PC-3 (cell line): ENCODE data around the gene REEP3. TPM values are rescaled to one million over a fixed set of nuclear protein-coding genes. Genes with fewer than 3 reads are reported as not detected.
A peak's percentile ranks its signal among the peaks of the same experiment; 100 is the strongest.

Experiments
- ATAC-seq: fragments of 200-7000 bp; cut with Tn5 transposase; 2 replicates; pipeline ENCODE4 v1.9.1; 2020; ENCODE audit warnings: mild to moderate bottlenecking, moderate library complexity
- BruUV-seq: library from RNA; stranded (reverse); fragments of 400-500 nt; replicated peaks from 2 replicates; lab custom pipeline; 2021; lab: Mats Ljungman, UMichigan
- CTCF ChIA-PET: fragments of 300-600 bp; sonication (Branson Sonifier 250); formaldehyde crosslinking; loops from one replicate; lab custom pipeline; 2022; ENCODE audit warnings: antibody characterized with exemption; lab: Charles Lee
- POLR2A ChIA-PET: fragments of 300-600 bp; sonication (Branson Sonifier 250); formaldehyde crosslinking; loops from one replicate; lab custom pipeline; 2022; ENCODE audit warnings: antibody characterized with exemption; ENCODE audit not compliant: unreplicated experiment; lab: Charles Lee
- DNase-seq: peaks from one replicate; pipeline ENCODE4 v3.0.0-alpha.2; 2015
- H2AFZ ChIP-seq: fragments of 300-600 bp; sonication (generic); 2 replicates; pipeline ENCODE4 v1.6.0; 2016; ENCODE audit warnings: antibody characterized with exemption, low read length
- H3F3A ChIP-seq: fragments of 300-600 bp; sonication (generic); one replicate; pipeline ENCODE4 v1.6.0; 2017; ENCODE audit warnings: antibody characterized with exemption, low read length, control low read depth, mild to moderate bottlenecking; ENCODE audit not compliant: unreplicated experiment
- H3K27ac ChIP-seq: fragments of 300-600 bp; sonication (generic); 2 replicates; pipeline ENCODE4 v1.5.1; 2016; ENCODE audit warnings: mild to moderate bottlenecking, low read length
- H3K27me3 ChIP-seq: fragments of 300-600 bp; sonication (generic); 2 replicates; pipeline ENCODE4 v1.6.1; 2016; ENCODE audit warnings: low read length, mixed read lengths
- H3K36me3 ChIP-seq: fragments of 300-600 bp; sonication (generic); 2 replicates; pipeline ENCODE4 v1.6.1; 2016; ENCODE audit warnings: low read depth, mixed run types, low read length, mixed read lengths
- H3K4me1 ChIP-seq: fragments of 300-600 bp; sonication (generic); 2 replicates; pipeline ENCODE4 v1.5.1; 2016; ENCODE audit warnings: low read length; ENCODE audit not compliant: insufficient read depth
- H3K4me2 ChIP-seq: fragments of 300-600 bp; sonication (generic); 2 replicates; pipeline ENCODE4 v1.6.0; 2016; ENCODE audit warnings: low read length
- H3K4me3 ChIP-seq: fragments of 300-600 bp; sonication (generic); 2 replicates; pipeline ENCODE4 v1.5.1; 2016; ENCODE audit warnings: mild to moderate bottlenecking, low read length, mixed read lengths
- H3K79me2 ChIP-seq: fragments of 300-600 bp; sonication (generic); 2 replicates; pipeline ENCODE4 v1.6.1; 2017; ENCODE audit warnings: low read length, mixed read lengths
- H3K9ac ChIP-seq: fragments of 300-600 bp; sonication (generic); 2 replicates; pipeline ENCODE4 v1.6.0; 2016; ENCODE audit warnings: mild to moderate bottlenecking, low read length
- H3K9me2 ChIP-seq: fragments of 300-600 bp; sonication (generic); replicated peaks from 2 replicates; pipeline ENCODE4 v1.6.1; 2016; ENCODE audit warnings: mixed run types, low read length, mixed read lengths
- H3K9me3 ChIP-seq: fragments of 300-600 bp; sonication (generic); 2 replicates; pipeline ENCODE4 v1.6.1; 2016; ENCODE audit warnings: low read length, mixed read lengths
- H4K20me1 ChIP-seq: fragments of 300-600 bp; sonication (generic); 2 replicates; pipeline ENCODE4 v1.6.1; 2016; ENCODE audit warnings: low read length, mixed read lengths
- CTCF ChIP-seq: fragments of 300-600 bp; sonication (generic); conservative IDR thresholded peaks from 2 replicates; pipeline ENCODE4 v1.5.1; 2017; ENCODE audit warnings: antibody characterized with exemption, low read depth, mild to moderate bottlenecking, low read length
- EZH2 ChIP-seq: fragments of 300-600 bp; sonication (generic); IDR thresholded peaks from one replicate; pipeline ENCODE4 v1.6.1; 2017; ENCODE audit warnings: antibody characterized with exemption, mild to moderate bottlenecking, low read length; ENCODE audit not compliant: unreplicated experiment
- EZH2phosphoT487 ChIP-seq: fragments of 300-600 bp; sonication (generic); IDR thresholded peaks from 2 replicates; pipeline ENCODE4 v1.6.1; 2018; ENCODE audit warnings: mild to moderate bottlenecking, antibody characterized with exemption, low read length, borderline replicate concordance
- intact Hi-C: fragments of 100-400 bp; cut with micrococcal nuclease; formaldehyde crosslinking; loops from 2 replicates; pipeline ENCODE4 v1.9.0; 2023
- total RNA-seq: library from RNA; depleted of rRNA; stranded (reverse); fragments of >200 nt; gene quantifications from 2 replicates; pipeline ENCODE4 v1.2.3, GENCODE V29; 2014

The REEP3 gene
- total RNA-seq, 1 experiment from 2014 or later, result 75.2 TPM

- Histone ChIP-seq H3F3A (peaks cover 29% of the 10 kb centered on the region), H2AFZ (no peak overlapping the region), H3K9me3 (no peaks in the 10 kb centered on the region), H3K36me3 (no peaks in the 10 kb centered on the region), H3K27me3 (no peaks in the 10 kb centered on the region), H4K20me1 (no peaks in the 10 kb centered on the region), H3K4me3 (peak overlapping the region; percentile 53; the same call in 1 of the 2 replicates), H3K79me2 (peaks cover 78% of the 10 kb centered on the region), H3K9ac (peak overlapping the region; percentile 53), H3K4me2 (peak overlapping the region; percentile 78), H3K27ac (peak overlapping the region; percentile 92), H3K4me1 (peaks cover 48% of the 10 kb centered on the region), H3K9me2 (peaks cover 6% of the 10 kb centered on the region; the same call in 1 of the 2 replicates)
- no peak for DNase-seq
- intact Hi-C loops, result loop anchor here (2.0 kb wide), 1 partner anchor 17 kb away; no protein-coding TSS in a partner anchor
- ATAC-seq, result no peak
- no TSS peak for BruUV-seq
- POLR2A ChIA-PET, result interaction anchor here (0.7 to 3.0 kb wide), 2 partner anchors 287 to 588 kb away, joined by 4 to 14 read pairs; no protein-coding TSS in a partner anchor
- TF ChIP-seq CTCF (no peak), EZH2phosphoT487 (no peak), EZH2 (no peak)
- CTCF ChIA-PET, result no interaction called here
Observed at GRCh38 chr10:63555330-63555729, 34.1 kb downstream of the REEP3 start.

- Histone ChIP-seq H4K20me1 (no peaks in the 10 kb centered on the region), H3K9me2 (peaks cover 6% of the 10 kb centered on the region; the same call in 1 of the 2 replicates), H3K79me2 (peaks cover 81% of the 10 kb centered on the region), H3K9ac (no peak overlapping the region), H3K9me3 (no peaks in the 10 kb centered on the region), H2AFZ (no peak overlapping the region), H3K36me3 (no peaks in the 10 kb centered on the region), H3F3A (peaks cover 16% of the 10 kb centered on the region), H3K4me1 (peaks cover 24% of the 10 kb centered on the region), H3K27me3 (no peaks in the 10 kb centered on the region), H3K4me3 (no peak overlapping the region), H3K27ac (no peak overlapping the region), H3K4me2 (no peak overlapping the region)
- POLR2A ChIA-PET, result interaction anchor here (0.6 kb wide), 1 partner anchor 567 kb away, joined by 3 read pairs; no protein-coding TSS in a partner anchor
- DNase-seq, result no peak
- intact Hi-C loops, result no loop called here
- CTCF ChIA-PET, result no interaction called here
- no TSS peak for BruUV-seq
- ATAC-seq, result no peak
- TF ChIP-seq EZH2phosphoT487 (no peak), CTCF (no peak), EZH2 (no peak)
Observed at GRCh38 chr10:63558132-63558784, 37.1 kb downstream of the REEP3 start.

- CTCF ChIA-PET, result no interaction called here
- Histone ChIP-seq H3K4me3 (no peak overlapping the region), H2AFZ (no peak overlapping the region), H3K9me3 (no peaks in the 10 kb centered on the region), H3K27ac (no peak overlapping the region), H3K27me3 (no peaks in the 10 kb centered on the region), H3K4me1 (no peaks in the 10 kb centered on the region), H3K4me2 (no peak overlapping the region), H4K20me1 (no peaks in the 10 kb centered on the region), H3K36me3 (no peaks in the 10 kb centered on the region), H3K79me2 (peaks cover 85% of the 10 kb centered on the region), H3K9me2 (no peaks in the 10 kb centered on the region), H3K9ac (no peak overlapping the region), H3F3A (no peaks in the 10 kb centered on the region)
- POLR2A ChIA-PET, result no interaction called here
- intact Hi-C loops, result no loop called here
- ATAC-seq, result no peak
- no peak for DNase-seq
- TF ChIP-seq CTCF (no peak), EZH2phosphoT487 (no peak), EZH2 (no peak)
- BruUV-seq, result TSS peak; percentile 12
Observed at GRCh38 chr10:63561341-63561740, 40.1 kb downstream of the REEP3 start.
